HCT116 (cell line): ENCODE measurements around the gene PROM2. TPM values are rescaled to one million over a fixed set of nuclear protein-coding genes. Genes with fewer than 3 reads are reported as not detected.

Experiments used
- ATAC-seq: fragments of 200-7000 bp; cut with Tn5 transposase; 2 replicates; pipeline ENCODE4 v1.9.1; 2020; ENCODE audit warnings: mild to moderate bottlenecking, moderate library complexity
- BruUV-seq: library from RNA; stranded (reverse); fragments of 400-500 nt; replicated peaks from 2 replicates; lab custom pipeline; 2021; lab: Mats Ljungman, UMichigan
- CTCF ChIA-PET: fragments of 300-600 bp; sonication (Branson Sonifier 250); formaldehyde crosslinking; loops from one replicate; lab custom pipeline; 2021; ENCODE audit warnings: antibody characterized with exemption; lab: Charles Lee
- POLR2A ChIA-PET: fragments of 300-600, 350-600 bp; sonication (Branson Sonifier 250); formaldehyde crosslinking; loops from one replicate; lab custom pipeline; 2021; ENCODE audit warnings: antibody characterized with exemption; lab: Charles Lee
- RAD21 ChIA-PET, 2 experiments: fragments of 300-600 bp; sonication (Branson Sonifier 250); formaldehyde crosslinking; loops; one replicate each; lab custom pipeline; 2023; ENCODE audit warnings: low total read pairs in 2 of 2; ENCODE audit not compliant: uncharacterized antibody in 2 of 2, unreplicated experiment in 2 of 2, low non-redundant PET in 1 of 2; lab: Charles Lee
- DNase-seq: peaks from one replicate; pipeline ENCODE4 v3.0.0-alpha.2; 2010; ENCODE audit warnings: low read depth, low spot score
- H2AFZ ChIP-seq: fragments of 200-600 bp; shearing (Covaris generic), sonication (generic); 2 replicates; pipeline ENCODE4 v1.6.1; 2017; ENCODE audit warnings: low read depth, mixed run types, mixed read lengths, antibody characterized with exemption, low read length; ENCODE audit not compliant: poor library complexity, severe bottlenecking
- H3K27ac ChIP-seq: 2 replicates; pipeline ENCODE4 v1.5.1; 2012; ENCODE audit warnings: low read depth, low read length
- H3K27me3 ChIP-seq: fragments of 200-600 bp; sonication (generic); 2 replicates; pipeline ENCODE4 v1.6.1; 2016; ENCODE audit warnings: mixed run types, low read length, mixed read lengths; ENCODE audit not compliant: insufficient read depth
- H3K36me3 ChIP-seq, 2 experiments: fragments of 200-500 bp in 1 of 2; fragments of 200-600 bp in 1 of 2; sonication (Bioruptor generic) in 1 of 2; sonication (generic) in 1 of 2; 2 replicates each; pipeline versions ENCODE4 v1.5.1 to v1.6.1; 2014 to 2016; ENCODE audit warnings: low read length in 2 of 2, inconsistent platforms in 1 of 2, mixed read lengths in 1 of 2, mixed run types in 1 of 2; ENCODE audit not compliant: insufficient read depth in 2 of 2, control insufficient read depth in 1 of 2
- H3K4me1 ChIP-seq, 2 experiments: fragments of 200-600 bp in 1 of 2; sonication (generic) in 1 of 2; 2 replicates each; pipeline versions ENCODE4 v1.5.1 to v1.6.1; 2012 to 2017; ENCODE audit warnings: low read length in 2 of 2, inconsistent platforms in 1 of 2, mild to moderate bottlenecking in 1 of 2, mixed read lengths in 1 of 2, mixed run types in 1 of 2, moderate library complexity in 1 of 2; ENCODE audit not compliant: insufficient read depth in 2 of 2, control insufficient read depth in 1 of 2
- H3K4me2 ChIP-seq: fragments of 200-600 bp; sonication (generic); 2 replicates; pipeline ENCODE4 v1.6.1; 2017; ENCODE audit warnings: mixed run types, low read length, mixed read lengths
- H3K4me3 ChIP-seq, 2 experiments: fragments of 200-600 bp in 1 of 2; sonication (generic) in 1 of 2; replicated peaks in 1 of 2; 2 replicates each; pipeline ENCODE4 v1.5.1; 2011 to 2016; ENCODE audit warnings: low read length in 2 of 2, control low read depth in 1 of 2, low read depth in 1 of 2, mild to moderate bottlenecking in 1 of 2, mixed read lengths in 1 of 2, mixed run types in 1 of 2
- H3K79me2 ChIP-seq: fragments of 200-600 bp; sonication (generic); 2 replicates; pipeline ENCODE4 v1.6.1; 2017; ENCODE audit warnings: mild to moderate bottlenecking, mixed run types, low read length, moderate library complexity, mixed read lengths; ENCODE audit not compliant: insufficient read depth
- H3K9ac ChIP-seq: fragments of 200-600 bp; sonication (generic); 2 replicates; pipeline ENCODE4 v1.6.1; 2016; ENCODE audit warnings: low read length, mixed read lengths
- H3K9me2 ChIP-seq: fragments of 200-600 bp; sonication (generic), shearing (Covaris generic); 2 replicates; pipeline ENCODE4 v1.6.1; 2017; ENCODE audit warnings: mixed run types, mild to moderate bottlenecking, moderate library complexity; ENCODE audit not compliant: insufficient read depth
- H3K9me3 ChIP-seq, 2 experiments: fragments of 200-500 bp in 1 of 2; fragments of 200-600 bp in 1 of 2; sonication (Bioruptor generic) in 1 of 2; sonication (generic) in 1 of 2; 2 replicates each; pipeline ENCODE4 v1.6.1; 2014 to 2017; ENCODE audit warnings: low read length in 2 of 2, mixed read lengths in 2 of 2, inconsistent platforms in 1 of 2, low read depth in 1 of 2, mild to moderate bottlenecking in 1 of 2, mixed run types in 1 of 2, moderate library complexity in 1 of 2; ENCODE audit not compliant: control insufficient read depth in 1 of 2, insufficient read depth in 1 of 2
- H4K20me1 ChIP-seq: fragments of 200-600 bp; sonication (generic), shearing (Covaris generic); 2 replicates; pipeline ENCODE4 v1.6.1; 2017; ENCODE audit warnings: mixed run types, mild to moderate bottlenecking, moderate library complexity; ENCODE audit not compliant: insufficient read depth
- CBX3 ChIP-seq: IDR thresholded peaks from 2 replicates; pipeline ENCODE4 v1.6.1; 2012; ENCODE audit warnings: low read depth
- CEBPB ChIP-seq: IDR thresholded peaks from 2 replicates; pipeline ENCODE4 v1.6.1; 2012; ENCODE audit warnings: low read depth
- ELF1 ChIP-seq: IDR thresholded peaks from 2 replicates; pipeline ENCODE4 v1.6.1; 2012; ENCODE audit warnings: low read depth, borderline replicate concordance
- EZH2phosphoT487 ChIP-seq: fragments of 200-600 bp; IDR thresholded peaks from 2 replicates; pipeline ENCODE4 v1.6.1; 2018; ENCODE audit warnings: antibody characterized with exemption, borderline replicate concordance
- REST ChIP-seq: IDR thresholded peaks from 2 replicates; pipeline ENCODE4 v1.6.1; 2012; ENCODE audit warnings: low read depth
- SIN3A ChIP-seq: IDR thresholded peaks from 2 replicates; pipeline ENCODE4 v1.6.1; 2012; ENCODE audit warnings: low read depth
- SP1 ChIP-seq: IDR thresholded peaks from 2 replicates; pipeline ENCODE4 v1.6.1; 2012; ENCODE audit warnings: low read depth
- SRF ChIP-seq: IDR thresholded peaks from 2 replicates; pipeline ENCODE4 v1.6.1; 2012; ENCODE audit warnings: low read depth
- TCF7L2 ChIP-seq: IDR thresholded peaks from 2 replicates; pipeline ENCODE4 v1.7.0; 2011; ENCODE audit warnings: borderline replicate concordance, inconsistent platforms; ENCODE audit not compliant: insufficient read depth, insufficient read length; ENCODE audit errors: extremely low read depth
- ZBTB33 ChIP-seq: IDR thresholded peaks from 2 replicates; pipeline ENCODE4 v1.6.1; 2011; ENCODE audit warnings: mild to moderate bottlenecking, low read length, moderate library complexity; ENCODE audit not compliant: insufficient replicate concordance; ENCODE audit errors: extremely low read depth
- ZFX ChIP-seq: fragments of 450-650 bp; IDR thresholded peaks from 2 replicates; pipeline ENCODE4 v1.6.1; 2017
- intact Hi-C: fragments of 100-400 bp; cut with micrococcal nuclease; formaldehyde crosslinking; loops from 2 replicates; pipeline ENCODE4 v1.10.0; 2022
- total RNA-seq: library from RNA; stranded (reverse); gene quantifications from one replicate; pipeline ENCODE4 v1.2.1, GENCODE V29; 2021; ENCODE audit not compliant: unreplicated experiment

PROM2 gene
- total RNA-seq, 1 experiment from 2014 or later = 11.9 TPM

GRCh38 chr2:95267458-95268210 is 6.6 kb upstream of the PROM2 start:
- Histone ChIP-seq H3K4me1 (peaks cover 0 to 7% of the 10 kb centered on the region in 2 experiments; a peak in 2 of 4 replicates), H3K9ac (no peak overlapping the region), H3K4me3 (no peak overlapping the region), H3K79me2 (no peaks in the 10 kb centered on the region)
- TF ChIP-seq CBX3 (no peak), SP1 (no peak), SIN3A (no peak), TCF7L2 (no peak)
- TF ChIP-seq, all 23 proteins: peak for 0
- Histone ChIP-seq H4K20me1 (no peaks in the 10 kb centered on the region), H3K36me3 (no peaks in the 10 kb centered on the region), H3K27me3 (no peaks in the 10 kb centered on the region), H3K9me2 (no peaks in the 10 kb centered on the region), H2AFZ (no peak overlapping the region), H3K4me2 (no peak overlapping the region), H3K9me3 (no peaks in the 10 kb centered on the region), H3K27ac (no peak overlapping the region)
- DNase-seq (no peak), ATAC-seq (no peak)
- RAD21 ChIA-PET = no interaction called here
- BruUV-seq = no TSS peak
- intact Hi-C loops = no loop called here
- POLR2A ChIA-PET = no interaction called here
- CTCF ChIA-PET = interaction anchor here (2.1 kb wide), 1 partner anchor 10 kb away, joined by 8 read pairs; no protein-coding TSS in a partner anchor

DNA sequence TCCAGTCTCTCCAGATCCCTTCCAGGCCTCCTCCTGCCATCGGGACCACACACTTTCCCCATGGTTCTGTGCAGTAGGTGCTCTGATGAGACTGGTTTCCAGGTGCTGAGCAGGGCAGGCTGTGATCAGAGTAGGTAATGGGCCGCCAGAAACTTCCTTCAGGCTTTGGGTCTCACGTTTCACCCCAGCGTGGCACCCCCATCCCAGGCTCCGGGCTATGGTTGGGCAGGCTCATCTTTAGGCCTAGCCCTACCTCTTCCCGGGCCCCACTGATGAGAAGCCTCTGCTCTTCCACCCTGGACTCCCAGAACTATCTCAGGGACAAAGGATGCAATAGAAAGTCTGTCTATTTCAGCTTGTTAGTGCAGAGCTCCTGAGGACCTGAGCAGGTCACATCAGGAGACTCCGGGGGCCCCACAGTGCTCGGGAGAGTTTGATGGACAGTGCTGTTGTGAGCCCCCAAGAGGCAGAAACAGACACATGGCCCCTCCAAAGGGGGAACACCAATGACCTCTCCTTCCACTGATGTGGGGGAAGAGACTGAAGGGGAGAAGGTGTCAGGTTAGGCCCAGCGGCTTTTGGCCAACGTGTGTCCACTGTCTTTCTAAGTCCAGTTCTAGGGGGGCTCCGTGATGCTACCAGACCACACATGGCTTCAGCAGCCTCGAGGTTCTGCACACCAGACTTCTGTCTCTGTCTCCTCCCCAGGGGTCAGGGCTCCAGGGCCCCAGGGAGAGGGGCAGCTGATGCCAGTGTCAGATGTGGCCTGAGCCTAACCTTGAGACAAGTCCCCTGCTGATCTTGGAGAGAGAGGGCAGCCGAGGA is 5.8 kb upstream of the PROM2 start:
- Histone ChIP-seq H4K20me1 (no peaks in the 10 kb centered on the region), H3K9me3 (no peaks in the 10 kb centered on the region), H3K4me1 (peaks cover under 1 to 6% of the 10 kb centered on the region in 2 experiments), H3K27ac (no peak overlapping the region), H2AFZ (no peak overlapping the region), H3K4me2 (no peak overlapping the region), H3K9me2 (no peaks in the 10 kb centered on the region), H3K9ac (no peak overlapping the region), H3K27me3 (no peaks in the 10 kb centered on the region), H3K36me3 (no peaks in the 10 kb centered on the region), H3K79me2 (no peaks in the 10 kb centered on the region), H3K4me3 (no peak overlapping the region)
- no peak for DNase-seq
- RAD21 ChIA-PET = no interaction called here
- no TSS peak for BruUV-seq
- no peak for ATAC-seq
- POLR2A ChIA-PET = no interaction called here
- CTCF ChIA-PET = interaction anchor here (2.1 kb wide), 1 partner anchor 9 kb away, joined by 8 read pairs; no protein-coding TSS in a partner anchor
- intact Hi-C loops = no loop called here
- TF ChIP-seq SRF = no peak
- TF ChIP-seq ELF1 = no peak
- no peak for TF ChIP-seq SP1
- TF ChIP-seq ZBTB33 = no peak
- no peak for TF ChIP-seq EZH2phosphoT487
- no peak for TF ChIP-seq ZFX
- no peak for TF ChIP-seq REST
- no peak for TF ChIP-seq TCF7L2
- no peak for TF ChIP-seq SIN3A
- TF ChIP-seq CEBPB = no peak
